ENCODE results near the gene FYB2. TPM values are rescaled to one million over a fixed set of nuclear protein-coding genes. Genes with fewer than 3 reads are reported as not detected.
"Not testable (repeated sequence)": the region's sequence is repeated elsewhere in the genome, so short reads cannot be mapped to it uniquely, and the experiment has no call there.

The FYB2 gene
- total RNA-seq, 1 experiment from 2014 or later: not detected

GRCh38 chr1:56777972-56778371 lies 41.2 kb downstream of the FYB2 start:
- DNase-seq (ENCODE audit: low read depth, low spot score): no peak
- no peaks in the 10 kb centered on the region for H3K9me2 ChIP-seq (ENCODE audit: insufficient read depth)
- no peak overlapping the region for H3K4me3 ChIP-seq (replicated peaks in 1 of 2; ENCODE audit: low read depth in 1 of 2, low read length in 2 of 2)
- H3K27me3 ChIP-seq (ENCODE audit: insufficient read depth, low read length): peaks cover 11% of the 10 kb centered on the region; the same call in 1 of the 2 replicates
- H3K36me3 ChIP-seq (ENCODE audit: control insufficient read depth in 1 of 2, insufficient read depth in 2 of 2, low read length in 2 of 2): no peaks in the 10 kb centered on the region
- no peaks in the 10 kb centered on the region for H4K20me1 ChIP-seq (ENCODE audit: insufficient read depth)
- H3K9me3 ChIP-seq (ENCODE audit: control insufficient read depth in 1 of 2, insufficient read depth in 1 of 2, low read depth in 1 of 2, low read length in 2 of 2): no peaks in the 10 kb centered on the region
- POLR2A ChIA-PET: no interaction called here
- H2AFZ ChIP-seq (ENCODE audit: low read depth, low read length, poor library complexity, severe bottlenecking): no peak overlapping the region
- CTCF ChIA-PET: no interaction called here
- no peak for ATAC-seq
- no peak overlapping the region for H3K4me2 ChIP-seq (ENCODE audit: low read length)
- TF ChIP-seq JUND (IDR thresholded peaks at IDR 0.05) (no peak), SRF (IDR thresholded peaks at IDR 0.05; ENCODE audit: low read depth) (no peak), EGR1 (IDR thresholded peaks at IDR 0.05; ENCODE audit: low read depth) (no peak), CTCF (IDR thresholded peaks at IDR 0.05 in 2 of 3, conservative IDR thresholded peaks at IDR 0.05 in 1 of 3; ENCODE audit: borderline replicate concordance in 1 of 3, insufficient read depth in 1 of 3, low read depth in 2 of 3, low read length in 2 of 3) (no peak), CBX3 (IDR thresholded peaks at IDR 0.05; ENCODE audit: low read depth) (no peak), POLR2AphosphoS5 (IDR thresholded peaks at IDR 0.05; ENCODE audit: low read depth, low read length) (no peak)
- H3K79me2 ChIP-seq (ENCODE audit: insufficient read depth, low read length): no peaks in the 10 kb centered on the region
- intact Hi-C loops (cut with micrococcal nuclease): no loop called here
- H3K9ac ChIP-seq (ENCODE audit: low read length): no peak overlapping the region
- no peak overlapping the region for H3K27ac ChIP-seq (ENCODE audit: low read depth, low read length)
- BruUV-seq (replicated peaks): no TSS peak
- no peaks in the 10 kb centered on the region for H3K4me1 ChIP-seq (ENCODE audit: control insufficient read depth in 1 of 2, insufficient read depth in 2 of 2, low read length in 2 of 2)
- RAD21 ChIA-PET (ENCODE audit: low non-redundant PET in 1 of 2, low total read pairs in 2 of 2, uncharacterized antibody in 2 of 2, unreplicated experiment in 2 of 2): no interaction called here

- H4K20me1 ChIP-seq (ENCODE audit: insufficient read depth); H3K9me2 ChIP-seq (ENCODE audit: insufficient read depth); H3K4me2 ChIP-seq (ENCODE audit: low read length); H3K27ac ChIP-seq (ENCODE audit: low read depth, low read length); H3K4me1 ChIP-seq (ENCODE audit: control insufficient read depth in 1 of 2, insufficient read depth in 2 of 2, low read length in 2 of 2); ATAC-seq; intact Hi-C loops (cut with micrococcal nuclease); BruUV-seq (replicated peaks); RAD21 ChIA-PET (ENCODE audit: low non-redundant PET in 1 of 2, low total read pairs in 2 of 2, uncharacterized antibody in 2 of 2, unreplicated experiment in 2 of 2); H3K9ac ChIP-seq (ENCODE audit: low read length); DNase-seq (ENCODE audit: low read depth, low spot score); H3K4me3 ChIP-seq (replicated peaks in 1 of 2; ENCODE audit: low read depth in 1 of 2, low read length in 2 of 2); H3K9me3 ChIP-seq (ENCODE audit: control insufficient read depth in 1 of 2, insufficient read depth in 1 of 2, low read depth in 1 of 2, low read length in 2 of 2); POLR2A ChIA-PET; H2AFZ ChIP-seq (ENCODE audit: low read depth, low read length, poor library complexity, severe bottlenecking); H3K36me3 ChIP-seq (ENCODE audit: control insufficient read depth in 1 of 2, insufficient read depth in 2 of 2, low read length in 2 of 2); CTCF ChIA-PET; H3K79me2 ChIP-seq (ENCODE audit: insufficient read depth, low read length): not testable (repeated sequence)
- H3K27me3 ChIP-seq (ENCODE audit: insufficient read depth, low read length): peaks cover 12% of the 10 kb centered on the region; the same call in 1 of the 2 replicates
Measured at GRCh38 chr1:56774732-56775131, 44.5 kb downstream of the FYB2 start.
